ENCODE results near the gene CASKIN2.

The CASKIN2 gene

DNA sequence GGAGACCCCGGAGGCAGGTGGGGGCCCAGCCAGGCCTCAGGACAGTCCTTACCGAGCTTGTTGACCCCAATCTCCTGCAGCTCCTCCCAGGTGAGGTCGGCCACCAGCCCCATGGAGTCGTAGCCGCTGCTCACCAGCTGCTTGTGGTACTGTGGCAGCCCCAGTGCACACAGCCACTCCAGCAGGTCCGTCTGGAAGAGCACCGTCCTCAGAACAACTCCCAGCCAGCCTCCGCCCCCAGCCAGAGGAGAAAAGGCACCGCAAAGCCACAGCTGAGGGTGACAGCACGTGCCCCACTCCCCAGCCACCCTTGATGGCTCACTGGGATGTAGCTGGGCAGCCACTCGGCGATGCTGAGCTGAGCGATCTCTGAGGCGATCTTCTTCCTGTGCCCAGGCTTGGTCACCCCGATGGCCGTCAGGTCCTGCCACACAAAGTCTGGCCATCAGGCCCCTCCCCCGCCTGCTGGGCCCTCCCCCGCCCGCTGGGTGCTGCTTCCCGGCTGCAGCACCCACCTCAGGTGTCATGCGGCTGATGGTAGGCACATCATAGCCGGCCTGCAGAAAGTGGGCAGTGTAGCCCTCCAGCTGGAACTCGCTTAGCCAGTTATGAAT lies 11.9 kb downstream of the CASKIN2 start:
- no peak for FAIRE-seq

DNA sequence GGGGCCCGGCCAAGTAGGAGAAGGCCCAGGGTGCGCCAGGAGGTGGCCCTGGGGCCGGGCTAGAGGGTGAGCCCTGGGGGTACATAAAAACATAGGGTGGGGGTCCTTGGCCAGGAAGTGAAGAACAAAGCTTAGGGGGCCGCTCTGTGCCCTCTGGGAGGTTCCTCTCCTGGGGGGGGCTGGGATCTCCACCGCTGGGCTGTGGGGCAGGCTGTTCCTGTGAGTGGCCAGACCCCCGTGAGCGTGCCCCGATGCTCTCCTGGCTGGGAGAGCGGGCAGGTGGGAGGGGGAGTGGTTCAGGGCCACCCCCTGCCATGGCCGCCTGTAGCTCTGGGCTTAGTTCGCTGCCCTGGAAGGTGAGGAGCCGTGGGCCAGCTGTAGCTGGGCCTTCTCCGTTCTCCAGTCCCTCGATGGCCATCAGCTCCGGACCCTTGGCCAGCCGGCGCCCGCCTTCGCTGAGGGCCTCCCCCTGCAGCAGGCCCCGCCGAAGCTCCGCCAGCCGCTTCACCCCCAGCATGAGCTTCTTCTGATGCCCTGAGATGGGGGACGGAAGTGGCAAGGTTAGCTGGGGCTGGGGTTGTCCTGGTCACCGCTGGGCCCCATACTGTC lies 12.5 kb downstream of the CASKIN2 start:
- FAIRE-seq, result no peak

GRCh38 chr17:75502072-75502720 lies 13.1 kb downstream of the CASKIN2 start:
- FAIRE-seq, result no peak

DNA sequence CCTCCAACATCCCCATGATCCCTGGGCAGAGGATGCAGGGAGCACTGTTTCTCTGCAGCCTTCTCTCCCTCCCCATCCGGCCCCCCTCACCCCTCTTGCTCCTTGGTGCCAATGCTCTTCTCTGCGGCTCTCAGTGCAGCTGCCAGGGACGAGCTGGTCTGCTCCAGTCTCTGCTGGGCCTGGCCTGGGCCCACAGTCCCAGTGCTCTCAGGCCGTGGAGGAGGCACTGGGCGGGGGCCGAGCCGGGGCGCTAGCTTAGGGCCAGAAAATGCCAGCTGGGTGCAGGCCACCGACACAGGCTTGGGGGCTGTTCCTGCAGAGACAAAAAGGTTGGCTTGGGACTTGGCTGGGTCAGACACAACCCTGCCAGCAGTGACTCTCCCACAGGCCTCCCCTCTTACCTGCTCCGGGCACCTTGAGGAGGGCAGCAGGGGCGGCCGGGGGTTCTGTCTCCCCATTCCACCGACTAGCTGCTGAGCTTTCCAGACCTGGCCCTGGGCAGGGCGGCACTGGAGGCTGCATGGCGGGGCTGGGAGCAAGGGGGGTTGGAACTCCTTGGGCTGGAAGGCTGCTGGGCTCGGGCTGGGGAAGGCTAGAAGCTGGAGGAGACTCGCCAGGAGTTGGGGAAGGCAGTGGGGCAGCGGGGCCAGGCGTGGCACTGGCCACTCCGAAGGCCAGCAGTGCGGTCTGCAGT lies 13.8 kb downstream of the CASKIN2 start:
- FAIRE-seq, result no peak

DNA sequence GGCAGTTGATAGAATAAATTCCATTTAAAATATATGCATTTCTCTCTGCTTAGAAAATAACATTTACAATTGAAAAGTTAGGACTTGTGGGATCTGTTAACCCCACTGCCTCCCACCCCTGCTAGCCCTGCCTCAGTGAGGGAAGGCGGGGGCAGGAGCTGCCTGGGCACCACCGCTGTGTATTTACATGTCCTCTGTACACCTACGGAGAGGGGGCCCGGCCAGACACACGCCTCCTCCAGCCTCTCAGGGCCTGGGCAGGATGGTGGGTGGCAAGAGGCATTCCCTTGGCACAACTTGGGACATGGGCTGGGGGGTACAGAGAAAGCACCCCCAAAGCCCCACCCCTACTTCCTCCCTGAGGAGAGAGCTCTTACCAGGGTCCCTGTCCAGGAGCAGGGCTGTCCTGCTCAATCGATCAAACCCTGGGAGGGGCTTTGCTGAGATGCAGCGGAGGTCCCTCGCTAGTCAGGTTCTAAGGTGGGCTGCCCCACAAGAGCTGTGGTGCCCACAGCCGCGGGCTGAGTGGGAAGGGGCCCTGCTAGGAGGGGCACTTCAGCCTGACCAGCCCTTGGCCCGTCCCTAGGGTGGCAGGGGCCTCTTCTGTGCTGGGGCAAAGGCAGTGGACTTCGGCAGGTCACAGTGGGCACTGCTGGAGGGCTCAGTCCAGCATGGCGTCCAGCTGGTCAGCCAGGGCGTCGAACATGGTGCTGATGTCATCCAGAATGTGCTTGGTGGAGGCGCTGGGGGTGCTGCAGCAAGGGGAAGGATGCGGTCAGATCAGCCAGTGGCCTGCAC lies 14.7 kb downstream of the CASKIN2 start:
- FAIRE-seq, result no peak

- FAIRE-seq, result no peak
These were observed 15.9 kb downstream of the CASKIN2 start for GRCh38 chr17:75499313-75500022.

DNA sequence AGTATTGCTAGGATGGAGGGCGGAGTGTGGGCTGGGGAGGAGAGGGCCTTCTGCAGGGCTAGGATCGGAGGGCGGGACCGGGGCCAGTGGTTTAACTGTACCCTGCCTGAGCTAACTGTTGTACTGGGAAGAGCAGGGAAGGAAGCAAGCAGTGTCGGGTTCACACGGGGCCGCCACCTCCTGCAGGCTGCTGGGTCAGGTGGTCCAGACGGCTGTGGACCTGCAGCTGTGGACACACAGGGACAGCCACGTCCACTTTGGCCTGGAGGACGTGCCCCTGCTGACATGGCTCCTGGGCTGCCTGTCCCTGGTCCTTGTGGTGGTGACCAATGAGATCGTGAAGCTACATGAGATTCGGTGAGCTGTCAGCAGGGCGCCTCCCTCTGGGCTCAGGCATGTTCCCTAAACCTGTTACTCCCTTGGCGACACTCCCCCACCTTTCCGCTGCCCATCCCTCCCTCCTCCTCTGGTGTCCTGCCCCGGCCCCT lies 16.6 kb downstream of the CASKIN2 start:
- FAIRE-seq, result no peak

DNA sequence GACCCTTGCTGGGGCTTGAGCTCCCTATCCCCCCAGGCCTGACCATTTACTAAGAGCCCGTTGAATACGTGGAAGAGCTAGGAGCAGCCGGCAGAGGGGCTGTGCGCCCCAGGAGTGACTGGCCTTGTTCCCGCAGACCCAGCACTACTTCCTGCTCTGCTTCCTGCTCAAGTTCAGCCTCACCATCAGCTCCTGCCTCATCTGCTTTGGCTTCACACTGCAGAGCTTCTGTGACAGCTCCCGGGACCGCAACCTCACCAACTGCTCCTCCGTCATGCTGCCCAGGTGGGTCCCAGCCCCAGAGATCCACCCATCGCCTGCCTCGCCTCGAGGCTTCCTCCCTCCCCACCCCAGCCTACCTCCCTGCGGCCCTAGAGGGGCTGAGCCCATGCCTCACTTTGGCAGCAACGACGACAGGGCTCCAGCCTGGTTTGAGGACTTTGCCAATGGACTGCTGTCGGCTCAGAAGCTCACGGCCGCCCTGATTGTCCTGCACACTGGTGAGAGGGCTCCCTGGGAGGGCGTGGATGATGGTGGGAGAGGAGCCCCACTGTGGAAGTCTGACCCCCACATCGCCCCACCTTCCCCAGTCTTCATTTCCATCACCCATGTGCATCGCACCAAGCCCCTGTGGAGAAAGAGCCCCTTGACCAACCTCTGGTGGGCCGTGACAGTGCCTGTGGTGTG lies 17.2 kb downstream of the CASKIN2 start:
- no peak for FAIRE-seq

DNA sequence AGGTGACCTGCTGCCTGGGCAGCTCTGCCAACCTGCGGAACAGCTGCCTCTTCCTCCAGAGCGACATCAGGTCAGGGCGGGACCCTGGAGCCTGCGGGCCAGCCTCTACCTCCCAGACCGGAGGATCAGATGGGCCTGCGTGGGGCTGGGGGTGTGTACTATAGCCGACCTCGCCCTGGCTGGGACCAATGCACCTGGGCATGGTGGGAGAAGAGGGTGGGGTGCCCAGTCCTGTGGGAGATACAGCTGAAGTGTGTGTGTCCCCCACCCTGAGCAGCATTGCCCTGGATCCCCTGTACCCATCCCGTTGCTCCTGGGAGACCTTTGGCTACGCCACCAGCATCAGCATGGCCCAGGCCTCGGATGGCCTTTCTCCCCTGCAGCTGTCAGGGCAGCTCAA lies 19.3 kb downstream of the CASKIN2 start:
- no peak for FAIRE-seq

DNA sequence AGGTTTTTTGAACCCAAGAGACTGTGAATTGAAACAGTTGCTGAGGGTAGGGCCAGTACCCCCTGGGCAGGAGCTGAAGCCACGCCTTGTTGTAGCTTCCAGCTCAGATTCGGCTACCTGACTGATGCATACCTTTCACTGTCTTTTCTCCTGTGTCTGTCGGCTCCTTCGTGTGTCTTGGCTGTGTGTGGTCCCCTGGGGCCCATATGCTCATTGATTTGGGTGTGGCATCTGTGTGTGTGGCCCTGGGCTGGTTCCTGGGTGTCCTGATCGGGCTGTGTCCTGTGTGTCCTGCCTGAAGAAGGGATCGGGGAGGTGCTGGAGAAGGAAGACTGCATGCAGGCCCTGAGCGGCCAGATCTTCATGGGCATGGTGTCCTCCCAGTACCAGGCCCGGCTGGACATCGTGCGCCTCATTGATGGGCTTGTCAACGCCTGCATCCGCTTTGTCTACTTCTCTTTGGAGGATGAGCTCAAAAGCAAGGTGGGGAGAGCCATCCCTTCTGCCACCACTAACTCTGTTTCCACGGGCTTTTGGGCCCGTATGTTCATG lies 20.9 kb downstream of the CASKIN2 start:
- FAIRE-seq, result no peak

- no peak for FAIRE-seq
These were observed 21.7 kb downstream of the CASKIN2 start for GRCh38 chr17:75493476-75494129.

- FAIRE-seq, result no peak
These were observed 22.7 kb downstream of the CASKIN2 start for GRCh38 chr17:75492555-75493168.

DNA sequence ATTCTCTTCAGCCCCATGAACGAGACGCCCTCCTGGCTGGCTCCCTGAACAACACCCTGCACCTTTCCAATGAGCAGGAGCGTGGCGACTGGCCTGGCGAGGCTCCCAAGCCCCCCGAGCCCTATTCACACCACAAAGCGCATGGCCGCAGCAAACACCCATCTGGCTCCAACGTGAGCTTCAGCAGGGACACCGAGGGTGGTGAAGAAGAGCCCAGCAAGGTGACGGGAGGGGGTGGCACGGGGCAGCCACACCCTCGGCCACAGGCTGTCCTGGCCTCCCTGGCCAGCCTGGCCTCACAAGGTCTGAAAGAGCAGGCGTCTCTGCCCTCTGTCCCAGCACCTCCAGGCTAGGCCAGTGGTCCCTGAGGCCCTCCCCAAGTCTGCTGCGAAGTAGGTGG lies 23.7 kb downstream of the CASKIN2 start:
- FAIRE-seq, result no peak

GRCh38 chr17:75490953-75491649 lies 24.2 kb downstream of the CASKIN2 start:
- FAIRE-seq, result no peak

DNA sequence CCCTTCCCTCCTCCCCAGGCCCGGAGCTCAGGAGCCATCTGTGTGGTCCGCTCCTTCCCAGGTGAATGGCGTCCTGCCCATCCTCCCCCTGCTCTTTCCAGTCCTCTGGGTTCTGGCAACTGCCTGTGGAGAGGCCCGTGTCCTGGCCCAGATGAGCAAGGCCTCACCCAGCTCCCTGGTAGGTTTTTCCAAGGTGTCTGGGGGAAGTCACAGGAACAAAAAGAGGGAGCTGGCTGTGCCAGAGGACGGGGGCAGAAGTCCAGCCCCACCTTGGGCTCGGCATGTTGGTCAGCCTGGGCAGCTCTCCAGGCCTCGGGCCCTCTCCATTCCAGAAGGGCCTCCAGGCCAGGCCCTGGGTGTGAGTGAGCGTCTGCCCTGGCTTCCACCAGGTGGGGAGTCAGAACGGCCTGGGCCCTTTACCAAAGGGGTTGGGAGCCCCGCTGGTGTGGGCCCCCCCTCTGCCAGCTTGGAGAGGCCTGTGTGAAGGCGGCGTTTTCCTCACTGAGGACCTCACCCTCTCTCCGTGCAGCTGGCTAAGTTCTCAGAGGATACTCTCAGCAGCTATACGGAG lies 25.1 kb downstream of the CASKIN2 start:
- FAIRE-seq, result no peak

DNA sequence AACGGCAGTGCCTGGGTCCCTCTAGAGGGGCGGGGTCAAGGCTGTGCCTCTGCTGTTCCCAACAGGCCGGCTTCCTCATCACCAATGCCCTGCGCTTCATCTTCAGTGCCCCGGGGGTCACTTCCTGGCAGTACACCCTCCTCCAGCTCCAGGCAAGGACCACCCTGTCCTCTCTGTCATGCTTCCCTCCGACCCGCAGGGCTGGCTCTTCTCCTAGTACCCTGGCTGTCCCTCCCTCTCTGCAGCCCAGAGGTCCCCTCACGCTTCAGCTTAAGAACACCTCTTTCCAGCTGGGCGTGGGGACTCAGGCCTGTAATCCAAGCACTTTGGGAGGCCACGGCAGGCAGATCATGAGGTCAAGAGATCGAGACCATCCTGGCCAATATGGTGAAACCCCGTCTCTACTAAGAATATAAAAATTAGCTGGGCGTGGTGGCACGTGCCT lies 25.8 kb downstream of the CASKIN2 start:
- FAIRE-seq, result no peak

DNA sequence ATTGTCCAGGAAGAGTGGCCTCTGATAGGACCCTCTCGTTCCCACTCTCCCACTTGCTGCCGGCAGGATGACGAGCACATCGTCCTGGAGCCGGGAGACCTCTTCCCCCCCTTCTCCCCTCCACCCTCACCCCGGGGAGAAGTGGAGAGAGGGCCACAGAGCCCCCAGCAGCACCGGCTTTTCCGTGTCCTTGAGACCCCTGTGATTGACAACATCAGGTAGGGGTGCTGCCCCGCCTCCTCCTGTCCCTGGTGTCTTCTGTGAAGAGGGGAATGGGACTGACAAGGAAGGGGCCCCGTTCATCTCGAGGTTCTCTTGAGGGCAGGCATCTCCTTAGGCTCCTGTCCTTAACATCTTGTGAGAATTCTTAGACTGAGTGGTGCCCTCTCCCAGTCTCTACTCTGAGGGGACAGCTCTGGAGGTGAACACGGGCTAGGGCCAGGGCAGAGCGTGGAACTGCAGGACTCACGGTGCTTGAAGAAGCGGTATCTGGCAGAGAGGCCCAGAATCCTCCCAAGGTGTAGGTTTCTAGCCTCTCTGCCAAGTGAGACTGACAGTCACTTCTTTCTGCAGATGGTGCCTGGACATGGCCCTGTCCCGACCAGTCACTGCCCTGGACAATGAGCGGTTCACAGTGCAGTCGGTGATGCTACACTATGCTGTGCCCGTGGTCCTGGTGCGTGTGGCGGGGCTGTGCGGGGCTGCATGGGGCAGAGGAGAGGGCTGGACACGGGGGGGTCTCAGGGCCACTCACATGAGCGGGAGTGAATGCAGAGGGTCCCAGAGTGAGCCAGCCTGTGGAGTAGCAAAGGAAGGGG lies 26.4 kb downstream of the CASKIN2 start:
- no peak for FAIRE-seq

Data from endometrium (tissue), 2 donors.